ENCODE results near the gene OR1N2. TPM values are rescaled to one million over a fixed set of nuclear protein-coding genes. Genes with fewer than 3 reads are reported as not detected.

The OR1N2 gene
- total and polyA plus RNA-seq, 10 of the 15 experiments (the other 5 are each of a cell fraction or from before 2014, with no cell fraction given): 0.08 TPM; not detected in 9

DNA sequence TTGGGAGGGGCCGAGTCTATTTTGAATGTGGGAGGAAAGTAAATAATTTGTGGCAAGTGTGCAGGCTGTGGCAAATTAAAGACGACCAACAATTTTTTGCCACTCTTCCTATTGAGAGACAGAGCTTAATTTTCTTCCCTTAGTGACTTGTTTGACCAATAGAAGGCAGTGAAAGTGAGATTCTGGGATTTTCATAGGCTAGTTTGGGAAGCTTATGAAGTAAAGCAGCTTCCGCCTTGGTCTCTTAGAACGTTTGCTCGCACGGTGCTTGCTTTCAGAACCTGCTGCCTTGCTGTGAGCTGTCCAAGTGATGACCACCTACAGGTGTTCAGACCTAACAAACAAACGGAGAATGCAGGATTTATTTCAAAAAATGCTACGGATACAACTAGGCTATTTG, 6.7 kb upstream of the OR1N2 start (continued):
- TF ChIP-seq CTCF (IDR thresholded peaks at IDR 0.05 in 2 of 3, conservative IDR thresholded peaks at IDR 0.05 in 1 of 3; ENCODE audit: control insufficient read depth in 2 of 3, extremely low read depth in 1 of 3, insufficient read depth in 1 of 3, low read depth in 3 of 3, low read length in 3 of 3): no peak
- TF ChIP-seq BMI1 (IDR thresholded peaks at IDR 0.05; ENCODE audit: borderline replicate concordance): no peak
- TF ChIP-seq RCOR1 (conservative IDR thresholded peaks at IDR 0.05; ENCODE audit: low read depth, low read length): no peak
- TF ChIP-seq IRF3 (IDR thresholded peaks at IDR 0.05): no peak
- no peak for TF ChIP-seq POLR2AphosphoS5 (IDR thresholded peaks at IDR 0.05; ENCODE audit: low read length)

- ChIA-PET CTCF (no interaction called here), RAD21 (ENCODE audit: unreplicated experiment) (no interaction called here), SMC1A (ENCODE audit: uncharacterized antibody, unreplicated experiment) (no interaction called here), POLR2A (no interaction called here)
- TF ChIP-seq, protein P1, sequence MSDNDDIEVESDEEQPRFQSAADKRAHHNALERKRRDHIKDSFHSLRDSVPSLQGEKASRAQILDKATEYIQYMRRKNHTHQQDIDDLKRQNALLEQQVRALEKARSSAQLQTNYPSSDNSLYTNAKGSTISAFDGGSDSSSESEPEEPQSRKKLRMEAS (IDR thresholded peaks at IDR 0.05; ENCODE audit: low read depth, low read length): no peak
- no peak for TF ChIP-seq RAD21 (IDR thresholded peaks at IDR 0.05; ENCODE audit: insufficient read depth, low read depth, low read length)
- TF ChIP-seq SIX5 (IDR thresholded peaks at IDR 0.05; ENCODE audit: low read depth, low read length, severe bottlenecking): no peak
- TF ChIP-seq NFXL1 (IDR thresholded peaks at IDR 0.05; ENCODE audit: borderline replicate concordance): no peak
- no peak for TF ChIP-seq ZNF24 (IDR thresholded peaks at IDR 0.05)
- TF ChIP-seq DPF2 (IDR thresholded peaks at IDR 0.05): no peak
- no peak for TF ChIP-seq IKZF1 (conservative IDR thresholded peaks at IDR 0.05)
- TF ChIP-seq SUPT20H (IDR thresholded peaks at IDR 0.05; ENCODE audit: borderline replicate concordance, control insufficient read depth, low read depth, low read length): no peak
- no peak for TF ChIP-seq STAT3 (IDR thresholded peaks at IDR 0.05; ENCODE audit: low read depth, low read length)
- TF ChIP-seq, protein P2, sequence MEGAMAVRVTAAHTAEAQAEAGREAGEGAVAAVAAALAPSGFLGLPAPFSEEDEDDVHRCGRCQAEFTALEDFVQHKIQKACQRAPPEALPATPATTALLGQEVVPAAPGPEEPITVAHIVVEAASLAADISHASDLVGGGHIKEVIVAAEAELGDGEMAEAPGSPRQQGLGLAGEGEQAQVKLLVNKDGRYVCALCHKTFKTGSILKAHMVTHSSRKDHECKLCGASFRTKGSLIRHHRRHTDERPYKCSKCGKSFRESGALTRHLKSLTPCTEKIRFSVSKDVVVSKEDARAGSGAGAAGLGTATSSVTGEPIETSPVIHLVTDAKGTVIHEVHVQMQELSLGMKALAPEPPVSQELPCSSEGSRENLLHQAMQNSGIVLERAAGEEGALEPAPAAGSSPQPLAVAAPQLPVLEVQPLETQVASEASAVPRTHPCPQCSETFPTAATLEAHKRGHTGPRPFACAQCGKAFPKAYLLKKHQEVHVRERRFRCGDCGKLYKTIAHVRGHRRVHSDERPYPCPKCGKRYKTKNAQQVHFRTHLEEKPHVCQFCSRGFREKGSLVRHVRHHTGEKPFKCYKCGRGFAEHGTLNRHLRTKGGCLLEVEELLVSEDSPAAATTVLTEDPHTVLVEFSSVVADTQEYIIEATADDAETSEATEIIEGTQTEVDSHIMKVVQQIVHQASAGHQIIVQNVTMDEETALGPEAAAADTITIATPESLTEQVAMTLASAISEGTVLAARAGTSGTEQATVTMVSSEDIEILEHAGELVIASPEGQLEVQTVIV (IDR thresholded peaks at IDR 0.05; ENCODE audit: borderline replicate concordance, partially characterized antibody): no peak
- no peak for TF ChIP-seq PBX3 (IDR thresholded peaks at IDR 0.05; ENCODE audit: insufficient replicate concordance, low read depth, low read length)
- H4K20me1 ChIP-seq (ENCODE audit: control insufficient read depth, insufficient read depth): no peaks in the 10 kb centered on the region
- in situ Hi-C loops (cut with MboI): no loop called here
- DNase-seq (ENCODE audit: low read depth, low spot score): no peak
- H3K79me2 ChIP-seq (ENCODE audit: control insufficient read depth, insufficient read depth, low read length): no peaks in the 10 kb centered on the region
- WGBS (ENCODE audit: insufficient coverage, insufficient replicate concordance, low lambda C conversion rate, missing lambda C conversion rate): 28% methylated on average over 5 of the region's 5 CpGs
- no peaks in the 10 kb centered on the region for H3K9me3 ChIP-seq (replicated peaks; ENCODE audit: control insufficient read depth, insufficient read depth, low read length)
- no peak overlapping the region for H3K4me3 ChIP-seq
- H3K27me3 ChIP-seq (replicated peaks in 1 of 2; ENCODE audit: control insufficient read depth in 2 of 2, insufficient read depth in 2 of 2, low read length in 1 of 2): no peaks in the 10 kb centered on the region
- intact Hi-C loops (cut with micrococcal nuclease; ENCODE audit: unreplicated experiment): no loop called here
- no peaks in the 10 kb centered on the region for H3K36me3 ChIP-seq (ENCODE audit: control insufficient read depth in 2 of 2, insufficient read depth in 2 of 2, low read length in 1 of 2)
- no peak overlapping the region for H3K4me2 ChIP-seq (ENCODE audit: control insufficient read depth, insufficient read depth)
- H3K27ac ChIP-seq (ENCODE audit: control insufficient read depth, insufficient read depth): no peak overlapping the region
- no peak for FAIRE-seq
- H2AFZ ChIP-seq (ENCODE audit: control insufficient read depth, low read depth, low read length): no peak overlapping the region
- no TSS peak for BruUV-seq (replicated peaks)
- H3K9ac ChIP-seq (ENCODE audit: control insufficient read depth, insufficient read depth, low read length): no peak overlapping the region
- no peak for ATAC-seq
- H3K4me1 ChIP-seq (ENCODE audit: control insufficient read depth, insufficient read depth, low read length): no peaks in the 10 kb centered on the region
Measured at GRCh38 chr9:122551371-122551770, 1.5 kb upstream of the OR1N2 start.

Data from GM12878 (cell line).